H9 (cell line): ENCODE measurements around the gene CHSY1. TPM values are rescaled to one million over a fixed set of nuclear protein-coding genes. Genes with fewer than 3 reads are reported as not detected.

Experiments used
- DNase-seq: peaks from one replicate; pipeline ENCODE4 v3.0.0-alpha.2; 2017
- H2AFZ ChIP-seq: one replicate; pipeline ENCODE4 v1.6.1; 2013; ENCODE audit warnings: mild to moderate bottlenecking, low read length, control low read depth, moderate library complexity
- H2AK5ac ChIP-seq: 2 replicates; pipeline ENCODE4 v1.6.1; 2013; ENCODE audit warnings: low read length, control low read depth, mixed read lengths; ENCODE audit not compliant: insufficient read length
- H2BK120ac ChIP-seq: one replicate; pipeline ENCODE4 v1.6.1; 2013; ENCODE audit warnings: low read depth, mild to moderate bottlenecking, low read length, control low read depth, inconsistent platforms; ENCODE audit not compliant: poor library complexity, severe bottlenecking
- H2BK12ac ChIP-seq: 2 replicates; pipeline ENCODE4 v1.6.1; 2013; ENCODE audit warnings: low read length, control low read depth, mixed read lengths, low read depth; ENCODE audit not compliant: insufficient read length
- H2BK15ac ChIP-seq: 2 replicates; pipeline ENCODE4 v1.6.1; 2013; ENCODE audit warnings: low read depth, low read length, control low read depth
- H2BK20ac ChIP-seq: one replicate; pipeline ENCODE4 v1.6.1; 2013; ENCODE audit warnings: low read depth, mild to moderate bottlenecking, low read length, control low read depth, inconsistent platforms; ENCODE audit not compliant: poor library complexity, severe bottlenecking
- H2BK5ac ChIP-seq: 2 replicates; pipeline ENCODE4 v1.6.1; 2013; ENCODE audit warnings: low read length, control low read depth, mixed read lengths; ENCODE audit not compliant: insufficient read length
- H3K14ac ChIP-seq: 2 replicates; pipeline ENCODE4 v1.6.1; 2013; ENCODE audit warnings: low read length, control low read depth; ENCODE audit not compliant: insufficient read depth
- H3K18ac ChIP-seq: 2 replicates; pipeline ENCODE4 v1.6.1; 2013; ENCODE audit warnings: low read depth, mild to moderate bottlenecking, mixed read lengths, low read length, control low read depth; ENCODE audit not compliant: insufficient read length
- H3K23ac ChIP-seq: 2 replicates; pipeline ENCODE4 v1.6.1; 2013; ENCODE audit warnings: low read length, control low read depth, mixed read lengths, low read depth; ENCODE audit not compliant: insufficient read length
- H3K23me2 ChIP-seq: 2 replicates; pipeline ENCODE4 v1.6.1; 2013; ENCODE audit warnings: low read depth, mild to moderate bottlenecking, mixed read lengths, low read length, control low read depth; ENCODE audit not compliant: insufficient read length, poor library complexity, severe bottlenecking
- H3K27ac ChIP-seq: 2 replicates; pipeline ENCODE4 v1.5.1; 2013; ENCODE audit warnings: low read length, control low read depth, mixed read lengths, low read depth; ENCODE audit not compliant: insufficient read length
- H3K27me3 ChIP-seq: 2 replicates; pipeline ENCODE4 v1.6.1; 2013; ENCODE audit warnings: low read length, control low read depth, inconsistent platforms; ENCODE audit not compliant: insufficient read depth
- H3K4ac ChIP-seq: 2 replicates; pipeline ENCODE4 v1.6.1; 2013; ENCODE audit warnings: low read depth, mild to moderate bottlenecking, control low read depth, inconsistent platforms, low read length, moderate library complexity
- H3K4me1 ChIP-seq: 2 replicates; pipeline ENCODE4 v1.6.1; 2013; ENCODE audit warnings: low read length, control low read depth, inconsistent platforms; ENCODE audit not compliant: insufficient read depth
- H3K4me2 ChIP-seq: 2 replicates; pipeline ENCODE4 v1.6.1; 2013; ENCODE audit warnings: low read length, control low read depth, mixed read lengths; ENCODE audit not compliant: insufficient read length, insufficient read depth
- H3K56ac ChIP-seq: 2 replicates; pipeline ENCODE4 v1.6.1; 2013; ENCODE audit warnings: low read depth, mild to moderate bottlenecking, mixed read lengths, low read length, control low read depth; ENCODE audit not compliant: insufficient read length
- H3K79me1 ChIP-seq: 2 replicates; pipeline ENCODE4 v1.6.1; 2013; ENCODE audit warnings: low read depth, mild to moderate bottlenecking, moderate library complexity, low read length, control low read depth, inconsistent platforms; ENCODE audit not compliant: insufficient read depth, poor library complexity, severe bottlenecking
- H3K79me2 ChIP-seq: 2 replicates; pipeline ENCODE4 v1.6.1; 2013; ENCODE audit warnings: low read length, control low read depth, inconsistent platforms; ENCODE audit not compliant: insufficient read depth
- H3K9ac ChIP-seq: 2 replicates; pipeline ENCODE4 v1.6.1; 2013; ENCODE audit warnings: low read length, control low read depth, mixed read lengths; ENCODE audit not compliant: insufficient read length; ENCODE audit errors: extremely low read depth
- H3K9me3 ChIP-seq: one replicate; pipeline ENCODE4 v1.6.1; 2013; ENCODE audit warnings: low read depth, low read length, inconsistent platforms; ENCODE audit not compliant: control insufficient read depth
- H3T11ph ChIP-seq: one replicate; pipeline ENCODE4 v1.6.1; 2013; ENCODE audit warnings: mild to moderate bottlenecking, low read length, control low read depth, inconsistent platforms
- H4K20me1 ChIP-seq: one replicate; pipeline ENCODE4 v1.6.1; 2013; ENCODE audit not compliant: control insufficient read depth, insufficient read length, insufficient read depth
- H4K5ac ChIP-seq: 2 replicates; pipeline ENCODE4 v1.6.1; 2013; ENCODE audit warnings: low read depth, mild to moderate bottlenecking, mixed read lengths, low read length, control low read depth; ENCODE audit not compliant: insufficient read length
- H4K8ac ChIP-seq: replicated peaks from 2 replicates; pipeline ENCODE4 v1.6.1; 2013; ENCODE audit warnings: low read length, control low read depth, mixed read lengths, low read depth; ENCODE audit not compliant: insufficient read length
- H4K91ac ChIP-seq: 2 replicates; pipeline ENCODE4 v1.6.1; 2013; ENCODE audit warnings: low read depth, mild to moderate bottlenecking, moderate library complexity, mixed read lengths, low read length, control low read depth; ENCODE audit not compliant: insufficient read length
- H3K27ac Mint-ChIP-seq, 3 experiments: 2 replicates in 2 of 3; 3 replicates in 1 of 3; pipeline ENCODE4 v1.8.0; 2020 to 2021; ENCODE audit warnings: mixed read lengths in 3 of 3, mild to moderate bottlenecking in 1 of 3, moderate library complexity in 1 of 3
- H3K27me3 Mint-ChIP-seq: 2 replicates; pipeline ENCODE4 v1.8.0; 2021; ENCODE audit warnings: low read depth, mild to moderate bottlenecking, moderate library complexity, mixed read lengths
- H3K36me3 Mint-ChIP-seq, 3 experiments: 2 replicates in 2 of 3; 3 replicates in 1 of 3; pipeline ENCODE4 v1.8.0; 2020 to 2021; ENCODE audit warnings: low read depth in 3 of 3, mixed read lengths in 3 of 3; ENCODE audit not compliant: insufficient read depth in 1 of 3
- H3K4me1 Mint-ChIP-seq, 2 experiments: 2 replicates each; pipeline ENCODE4 v1.8.0; 2020; ENCODE audit warnings: mixed read lengths in 2 of 2
- H3K4me3 Mint-ChIP-seq, 2 experiments: 2 replicates in 1 of 2; 3 replicates in 1 of 2; pipeline ENCODE4 v1.8.0; 2020 to 2021; ENCODE audit warnings: mild to moderate bottlenecking in 2 of 2, mixed read lengths in 2 of 2, moderate library complexity in 1 of 2
- H3K9me3 Mint-ChIP-seq, 2 experiments: 2 replicates in 1 of 2; 3 replicates in 1 of 2; pipeline ENCODE4 v1.8.0; 2020; ENCODE audit warnings: mild to moderate bottlenecking in 2 of 2, mixed read lengths in 2 of 2, moderate library complexity in 1 of 2
- CTCF ChIP-seq: fragments of 200-600 bp; sonication (generic); conservative IDR thresholded peaks from 3 replicates; pipeline ENCODE4 v1.8.0; 2021; ENCODE audit warnings: antibody characterized with exemption, mild to moderate bottlenecking
- WGBS: extraction: QIAGEN DNeasy Blood & Tissue Kit; methylation state at CpG from one replicate; pipeline ENCODE4 v1.1.7; 2013; ENCODE audit warnings: missing lambda C conversion rate, low lambda C conversion rate, mixed read lengths; ENCODE audit not compliant: insufficient read length; ENCODE audit errors: extremely low coverage; 5-methylcytosine and 5-hydroxymethylcytosine counted together
- total RNA-seq: library from RNA; stranded (reverse); gene quantifications from 2 replicates; pipeline ENCODE4 v1.2.1, GENCODE V29; 2021

CHSY1 gene
- total RNA-seq, 1 experiment from 2014 or later = 68.3 TPM

GRCh38 chr15:101198031-101198575, 53.7 kb downstream of the CHSY1 start:
- H3K27ac ChIP-seq = no peak overlapping the region
- Mint-ChIP-seq H3K4me1 (peaks cover 56 to 59% of the 10 kb centered on the region in 2 experiments), H3K4me3 (no peak overlapping the region), H3K27ac (peak overlapping the region; percentile 54 to 86 (median 83)), H3K27me3 (no peaks in the 10 kb centered on the region; the same call in 1 of the 2 replicates), H3K9me3 (no peaks in the 10 kb centered on the region), H3K36me3 (no peaks in the 10 kb centered on the region)
- no peak overlapping the region for H3K4ac ChIP-seq
- no peaks in the 10 kb centered on the region for H3K9me3 ChIP-seq
- no peak overlapping the region for H3T11ph ChIP-seq
- no peak overlapping the region for H2BK5ac ChIP-seq
- H2AFZ ChIP-seq = no peak overlapping the region
- TF ChIP-seq CTCF = no peak
- no peak overlapping the region for H4K91ac ChIP-seq
- peaks cover 15% of the 10 kb centered on the region for H3K4me1 ChIP-seq
- no peak overlapping the region for H3K56ac ChIP-seq
- no peak overlapping the region for H2BK15ac ChIP-seq
- H3K4me2 ChIP-seq = no peak overlapping the region
- H3K79me1 ChIP-seq = peaks cover 11% of the 10 kb centered on the region
- no peak overlapping the region for H2BK20ac ChIP-seq
- H3K18ac ChIP-seq = no peak overlapping the region
- no peak overlapping the region for H2AK5ac ChIP-seq
- no peaks in the 10 kb centered on the region for H4K20me1 ChIP-seq
- H3K9ac ChIP-seq = no peak overlapping the region
- no peak overlapping the region for H4K5ac ChIP-seq
- no CpG with 5 or more reads among the region's 16 CpGs for WGBS
- H3K27me3 ChIP-seq = no peaks in the 10 kb centered on the region
- peaks cover 2% of the 10 kb centered on the region for H3K23me2 ChIP-seq
- peak overlapping the region; percentile 44; the same call in 1 of the 2 replicates for H3K14ac ChIP-seq
- H2BK120ac ChIP-seq = no peak overlapping the region
- H2BK12ac ChIP-seq = no peak overlapping the region
- peaks cover 45% of the 10 kb centered on the region for H3K79me2 ChIP-seq
- no peak for DNase-seq
- no peak overlapping the region for H3K23ac ChIP-seq
- H4K8ac ChIP-seq = no peak overlapping the region
